Measurements from ENCODE around the gene RBMS2. TPM values are rescaled to one million over a fixed set of nuclear protein-coding genes. Genes with fewer than 3 reads are reported as not detected.

The RBMS2 gene
- total and polyA plus RNA-seq, 9 of the 15 experiments (the other 6 are each of a cell fraction or from before 2014, with no cell fraction given) = 0.08 to 10.5 (median 0.31) TPM

GRCh38 chr12:56593909-56594621 is 72.4 kb downstream of the RBMS2 start (continued):
- TF ChIP-seq ARID3B (CRISPR knock-in tag; IDR thresholded peaks at IDR 0.05; ENCODE audit: borderline replicate concordance) (no peak), TFAP4 (CRISPR knock-in tag; IDR thresholded peaks at IDR 0.05; ENCODE audit: borderline replicate concordance) (no peak), CBX5 (IDR thresholded peaks at IDR 0.05; ENCODE audit: borderline replicate concordance, low read depth) (no peak), PCBP2 (IDR thresholded peaks at IDR 0.05; ENCODE audit: low read depth, low read length, poor library complexity, severe bottlenecking) (no peak), CLOCK (CRISPR knock-in tag; IDR thresholded peaks at IDR 0.05; ENCODE audit: borderline replicate concordance) (no peak), HMG20A (CRISPR knock-in tag; conservative IDR thresholded peaks at IDR 0.05) (no peak), NR0B1 (IDR thresholded peaks at IDR 0.05; ENCODE audit: partially characterized antibody) (no peak), BRF1 (IDR thresholded peaks at IDR 0.05; ENCODE audit: borderline replicate concordance, extremely low read depth, insufficient read length) (no peak), ZBTB2 (IDR thresholded peaks at IDR 0.05) (no peak), TEAD4 (IDR thresholded peaks at IDR 0.05; ENCODE audit: low read length) (peak; percentile 29; the same call in 1 of the 2 replicates), TEAD4 (CRISPR knock-in tag; IDR thresholded peaks at IDR 0.05; ENCODE audit: borderline replicate concordance) (no peak), BRD4 (IDR thresholded peaks at IDR 0.05) (no peak), CTCF (IDR thresholded peaks at IDR 0.05 in 2 of 3, conservative IDR thresholded peaks at IDR 0.05 in 1 of 3; ENCODE audit: insufficient read depth in 2 of 3, low read depth in 1 of 3, low read length in 3 of 3) (peak; percentile 86 to 90 (median 87)), XRCC4 (IDR thresholded peaks at IDR 0.05; ENCODE audit: extremely low read depth, insufficient read depth, insufficient read length) (no peak), SRSF1 (IDR thresholded peaks at IDR 0.05; ENCODE audit: low read depth, low read length) (no peak), ELF2 (CRISPR knock-in tag; IDR thresholded peaks at IDR 0.05) (no peak), ZNF583 (CRISPR knock-in tag; IDR thresholded peaks at IDR 0.05) (no peak), SMARCA5 (IDR thresholded peaks at IDR 0.05) (no peak)

All from K562 (cell line).